RPMI8226 (cell line): ENCODE results near the gene FARSA.
"Not testable (repeated sequence)": the region's sequence is repeated elsewhere in the genome, so short reads cannot be mapped to it uniquely, and the experiment has no call there.

Experiments
- DNase-seq: peaks from one replicate; pipeline ENCODE4 v3.0.0-alpha.2; 2015

FARSA gene

DNA sequence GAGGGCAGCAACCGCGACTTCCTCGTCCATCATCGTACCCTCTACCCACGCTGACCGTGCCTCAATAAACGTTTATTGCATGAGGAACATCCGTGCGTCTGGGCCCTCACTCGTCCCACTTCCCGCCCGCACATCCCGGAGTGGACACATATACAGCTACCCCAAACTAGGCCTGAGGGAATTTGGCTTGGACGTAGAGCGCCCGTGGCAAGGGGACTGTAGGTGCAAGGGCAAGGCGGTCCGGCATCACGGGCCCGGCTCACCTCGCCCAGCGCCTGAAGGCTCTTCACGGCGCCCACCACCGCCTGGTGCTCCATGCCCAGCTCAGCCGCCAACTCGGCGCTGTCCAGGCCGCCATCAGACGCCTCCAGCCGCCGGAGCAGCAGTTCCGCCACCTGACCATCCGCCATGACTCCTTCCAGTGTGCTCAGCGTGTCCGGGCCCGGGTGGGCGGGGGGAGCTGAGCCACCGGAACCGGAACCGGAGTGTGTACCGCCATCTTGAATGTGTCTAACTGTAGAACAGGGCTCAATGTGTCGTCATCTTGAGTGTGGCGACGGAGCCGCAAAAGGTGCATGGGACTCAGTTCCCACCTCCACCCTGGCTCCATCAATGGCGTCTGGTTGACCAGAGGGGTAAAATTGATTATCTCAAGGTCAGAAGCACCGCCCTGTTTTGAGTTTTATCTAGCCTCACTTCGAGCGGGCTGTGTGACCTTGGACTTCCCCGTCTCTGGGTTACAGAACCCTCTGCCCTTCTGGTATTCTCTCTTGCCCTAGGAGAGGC is at the start of gene FARSA:
FARSA (minus strand) TSS at position 425 of the 786 bp plus-strand sequence; CDS start at position 410, 15 bp downstream.
- peak; percentile 94 for DNase-seq

- no peak for DNase-seq
Observed at GRCh38 chr19:12983091-12983490, 49.6 kb upstream of the FARSA start.

GRCh38 chr19:12982648-12983047 is 49.1 kb upstream of the FARSA start:
- no peak for DNase-seq

- no peak for DNase-seq
Observed at GRCh38 chr19:12979974-12980373, 46.5 kb upstream of the FARSA start.

DNA sequence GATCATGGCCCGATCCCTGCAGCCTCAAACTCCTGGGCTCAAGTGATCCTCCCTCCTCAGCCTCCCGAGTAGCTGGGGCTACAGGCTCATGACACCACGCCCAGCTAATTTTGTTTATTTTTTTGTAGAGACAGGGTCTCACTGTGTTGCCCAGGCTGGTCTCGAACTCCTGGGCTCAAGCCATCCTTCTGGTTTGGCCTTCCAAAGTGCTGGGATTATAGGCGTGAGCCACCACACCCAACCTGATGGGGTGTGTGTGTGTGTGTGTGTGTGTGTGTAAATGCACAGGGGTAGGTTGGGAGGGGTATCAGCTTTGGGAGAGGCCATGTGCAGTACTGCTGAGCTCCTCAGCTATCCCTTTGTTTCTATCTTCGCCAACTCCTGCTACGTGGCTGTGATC is 42.6 kb upstream of the FARSA start:
- DNase-seq = not testable (repeated sequence)

DNA sequence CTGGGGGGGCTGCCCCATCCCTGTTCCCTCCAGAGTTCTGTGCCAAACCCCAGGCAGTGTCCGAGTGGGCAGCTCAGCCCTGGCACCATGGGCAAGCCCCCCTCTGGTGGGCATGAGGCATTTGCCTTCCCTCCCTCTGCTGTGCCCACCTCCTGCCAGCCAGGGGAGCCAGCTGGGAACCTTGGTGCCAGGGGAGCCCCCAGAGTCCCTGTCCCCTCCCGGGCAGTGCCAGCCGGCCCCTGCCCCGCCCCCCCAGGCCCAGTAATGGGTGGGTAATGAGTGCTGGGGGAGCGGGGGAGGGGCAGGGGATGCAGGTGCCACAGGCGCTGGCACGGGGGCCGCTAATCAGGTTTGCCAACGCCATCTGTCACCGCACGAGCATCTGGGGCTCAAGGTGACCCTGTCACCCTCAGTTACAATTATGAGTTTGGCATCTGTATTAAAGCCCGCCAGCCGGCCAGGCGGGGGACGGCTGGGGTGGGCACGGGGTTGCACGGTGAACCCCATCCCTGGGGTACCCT is 41.8 kb upstream of the FARSA start:
- DNase-seq = no peak

GRCh38 chr19:12974301-12975220 is 41.0 kb upstream of the FARSA start:
- peak; percentile 53 for DNase-seq

GRCh38 chr19:12973236-12973635 is 39.7 kb upstream of the FARSA start:
- no peak for DNase-seq

DNA sequence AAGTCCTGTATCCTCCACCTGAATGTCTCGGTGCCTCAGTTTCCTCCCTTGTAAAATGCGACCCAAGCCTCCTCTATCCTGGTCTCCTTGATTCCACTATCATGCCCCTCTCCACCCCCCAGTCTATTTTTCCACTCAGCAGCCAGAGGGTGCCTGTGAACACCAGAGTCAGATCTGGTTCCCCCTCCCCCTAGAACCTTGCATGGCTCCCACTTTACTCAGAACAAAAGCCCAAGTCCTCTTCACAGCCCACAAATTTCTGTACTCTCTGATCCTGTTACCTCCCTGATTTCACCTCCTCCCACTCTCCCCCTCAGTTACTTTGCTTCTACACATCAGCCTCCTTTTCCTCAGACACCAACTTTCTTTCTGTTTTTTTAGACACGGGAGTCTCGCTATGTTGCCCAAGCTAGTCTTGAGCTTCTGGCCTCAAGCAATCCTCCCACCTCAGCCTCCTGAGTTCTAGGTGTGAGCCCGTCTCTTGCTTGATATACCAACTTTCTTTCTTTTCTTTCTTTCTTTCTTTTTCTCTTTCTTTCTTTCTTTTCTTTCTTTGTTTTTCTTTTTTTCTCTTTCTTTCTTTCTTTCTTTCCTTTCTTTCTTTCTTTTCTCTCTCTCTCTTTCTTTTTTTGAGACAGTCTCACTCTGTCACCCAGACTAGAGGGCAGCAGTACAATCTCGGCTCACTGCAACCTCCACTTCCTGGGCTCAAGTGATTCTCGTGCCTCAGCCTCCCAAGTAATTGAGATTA is 36.7 kb upstream of the FARSA start:
- no peak for DNase-seq

GRCh38 chr19:12969292-12969988 is 35.9 kb upstream of the FARSA start, which contains the start of gene DAND5:
Gene DAND5 (plus strand): TSS chr19:12969576. CDS start chr19:12969661, 85 bp downstream.
- DNase-seq = peak; percentile 60

DNA sequence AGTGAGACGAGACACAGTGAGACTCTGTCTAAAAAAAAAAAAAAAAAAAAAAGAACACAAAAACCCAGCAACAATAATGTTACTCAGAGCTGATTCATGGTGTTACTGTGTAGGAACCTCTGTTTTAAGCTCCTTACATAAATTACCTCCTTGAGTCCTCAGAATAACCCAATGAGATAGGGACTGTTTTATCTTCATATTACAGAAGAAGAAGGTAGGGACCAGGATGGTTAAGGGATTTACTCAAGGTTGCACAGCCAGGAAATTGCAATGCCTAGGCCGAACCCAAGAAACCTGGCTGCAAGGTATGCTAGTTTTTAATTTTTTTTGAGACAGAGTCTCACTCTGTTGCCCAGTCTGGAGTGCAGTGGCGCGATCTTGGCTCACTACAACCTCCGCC is 34.4 kb upstream of the FARSA start:
- no peak for DNase-seq

DNA sequence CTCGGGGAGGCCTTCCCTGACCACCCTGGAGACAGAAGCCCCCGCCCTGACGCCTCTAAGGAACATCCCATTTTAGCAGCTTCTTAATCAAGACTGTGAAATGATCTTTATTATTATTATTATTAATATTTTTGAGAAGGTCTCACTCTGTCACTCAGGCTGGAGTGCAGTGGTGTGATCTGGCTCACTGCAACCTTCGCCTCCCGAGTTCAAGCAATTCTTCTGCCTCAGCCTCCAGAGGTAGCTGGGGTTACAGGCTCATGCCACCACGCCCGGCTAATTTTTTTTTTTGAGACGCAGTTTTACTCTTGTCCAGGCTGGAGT is 32.3 kb upstream of the FARSA start:
- DNase-seq = no peak

DNA sequence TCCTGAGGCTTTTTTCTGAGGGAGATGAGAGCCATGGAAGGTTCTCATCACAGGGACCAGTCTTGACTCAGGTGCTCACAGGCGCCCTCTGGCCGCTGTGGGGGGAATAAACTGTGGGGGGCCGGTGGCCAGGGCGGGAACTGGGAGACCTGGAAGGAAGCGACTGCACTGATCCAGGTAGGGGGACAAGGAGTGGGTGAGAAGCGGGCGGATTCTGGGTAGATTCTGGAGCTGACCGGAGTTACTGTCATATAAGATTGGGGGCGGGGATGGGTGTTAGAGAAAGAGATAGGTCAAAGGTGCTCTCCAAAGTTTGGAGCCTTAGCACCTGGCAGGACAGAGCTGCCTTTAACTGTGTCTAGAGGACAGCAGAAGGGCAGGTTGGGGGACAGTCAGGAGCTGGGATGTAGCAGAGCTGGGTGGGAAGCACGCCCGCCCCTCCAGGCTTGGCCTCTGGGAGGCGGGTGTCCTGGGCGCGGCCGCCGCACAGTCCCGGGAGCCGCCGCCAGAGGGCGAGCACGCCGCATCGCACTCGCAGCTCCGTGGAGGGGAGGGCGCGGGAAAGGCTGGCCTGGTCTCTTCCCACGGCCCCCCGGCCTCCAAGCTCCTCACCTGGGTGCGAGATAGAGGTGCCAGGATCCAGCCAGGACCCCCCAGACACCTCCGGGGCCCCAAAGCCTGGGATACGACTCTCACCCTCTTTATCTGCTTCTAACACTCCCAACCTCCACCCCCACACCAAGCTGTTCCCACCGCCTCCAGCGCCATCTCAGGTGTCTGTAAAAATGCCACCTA is 31.7 kb upstream of the FARSA start:
- peak; percentile 81 for DNase-seq

DNA sequence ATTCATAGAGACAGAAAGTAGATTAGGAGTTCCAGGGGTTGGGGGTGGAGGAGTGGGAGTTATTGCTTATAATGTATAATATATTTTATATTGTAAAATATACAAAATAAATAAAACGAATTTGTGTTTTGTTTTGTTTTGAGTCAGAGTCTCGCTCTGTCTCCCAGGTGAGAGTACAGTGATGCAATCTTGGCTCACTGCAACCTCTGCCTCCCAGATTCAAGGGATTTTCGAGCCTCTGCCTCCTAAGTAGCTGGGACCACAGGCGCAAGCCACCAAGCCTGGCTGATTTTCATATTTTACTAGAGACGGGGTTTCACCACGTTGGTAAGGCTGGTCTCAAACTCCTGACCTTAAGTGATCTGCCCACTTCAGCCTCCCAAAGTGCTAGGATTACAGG is 26.0 kb upstream of the FARSA start:
- DNase-seq = no peak

DNA sequence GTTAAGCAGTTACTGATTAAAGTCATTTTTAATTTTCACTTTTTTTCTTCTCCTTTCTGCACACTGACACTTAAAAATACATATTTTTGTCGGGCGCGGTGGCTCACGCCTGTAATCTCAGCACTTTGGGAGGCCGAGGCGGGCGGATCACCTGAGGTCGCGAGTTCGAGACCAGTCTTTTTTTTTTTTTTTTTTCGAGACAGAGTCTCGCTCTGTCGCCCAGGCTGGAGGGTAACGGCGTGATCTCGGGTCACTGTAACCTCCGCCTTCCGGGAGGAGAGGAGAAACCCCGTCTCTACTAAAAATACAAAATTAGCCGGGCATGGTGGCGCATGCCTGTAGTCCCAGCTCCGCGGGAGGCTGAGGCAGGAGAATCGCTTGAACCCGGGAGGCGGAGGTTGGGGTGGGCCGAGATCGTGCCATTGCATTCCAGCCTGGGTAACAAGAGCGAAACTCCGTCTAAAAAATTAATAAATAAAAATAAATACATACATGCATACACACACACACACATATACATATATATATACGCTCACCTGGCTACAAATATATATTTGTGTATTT is 24.0 kb upstream of the FARSA start:
- DNase-seq = not testable (repeated sequence)

DNA sequence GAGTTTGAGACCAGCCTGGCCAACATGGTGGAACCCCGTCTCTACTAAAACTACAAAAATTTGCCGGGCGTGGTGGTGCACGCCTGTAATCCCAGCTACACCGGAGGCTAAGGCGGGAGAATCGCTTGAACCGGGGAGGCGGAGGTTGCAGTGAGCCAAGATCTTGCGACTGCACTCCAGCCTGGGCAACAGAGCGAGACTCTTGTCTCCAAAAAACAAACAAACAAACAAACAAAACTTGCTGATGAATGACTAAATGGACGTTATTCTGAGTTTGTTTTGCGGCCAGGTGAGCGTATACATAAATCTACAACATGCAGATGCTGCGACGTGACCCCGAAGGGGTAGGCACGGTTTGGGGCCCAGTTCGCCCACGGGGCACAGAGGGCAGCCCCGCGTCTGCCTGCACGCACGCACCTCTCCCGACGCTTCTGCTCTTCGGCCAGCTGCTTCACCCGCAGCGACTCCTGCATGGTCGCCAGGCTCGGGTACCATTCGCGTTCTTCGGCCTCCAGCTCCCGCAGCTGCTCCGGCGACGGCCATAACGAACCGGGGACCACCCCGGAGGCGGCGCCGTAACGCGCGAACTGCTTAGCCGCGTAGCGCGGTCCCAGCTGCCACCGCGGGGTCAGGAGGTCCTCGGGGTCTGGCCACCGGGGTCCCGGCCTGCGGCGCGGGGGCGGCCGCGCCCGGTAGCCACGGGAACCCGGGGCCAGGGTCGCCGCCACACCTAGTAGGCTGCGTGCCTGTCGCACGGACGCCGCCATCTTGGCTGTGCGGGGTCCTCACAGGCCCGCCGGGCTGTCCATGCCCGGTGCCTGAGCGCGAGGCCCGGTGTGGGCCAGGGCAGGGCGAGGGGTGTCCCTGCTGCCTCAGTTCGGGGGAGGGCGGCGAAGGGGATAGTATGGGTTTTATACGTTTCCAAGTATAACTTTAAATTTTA is 23.2 kb upstream of the FARSA start, which contains the start of gene GADD45GIP1:
GADD45GIP1 (minus strand) TSS at position 778 of the 943 bp plus-strand sequence; CDS start at position 767, 11 bp downstream.
- DNase-seq = peak; percentile 90

DNA sequence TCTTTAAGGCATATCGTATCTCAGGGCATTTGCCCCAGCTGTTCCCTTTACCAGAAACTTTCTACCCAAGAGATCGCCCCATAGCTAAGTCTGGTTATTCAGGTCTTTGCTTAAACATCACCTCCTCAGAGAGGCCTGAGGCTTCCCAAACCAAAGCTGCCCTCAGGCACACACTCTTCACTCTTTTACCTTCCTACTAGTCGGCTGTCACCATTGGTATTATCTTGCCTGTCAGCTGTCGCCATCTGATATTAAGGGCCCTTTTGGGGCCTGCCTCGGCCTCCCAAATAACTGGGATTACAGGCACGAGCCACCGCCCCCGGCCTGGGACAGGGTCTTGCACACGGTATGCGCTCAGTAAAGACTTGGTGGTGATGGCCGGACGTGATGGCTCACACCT is 22.5 kb upstream of the FARSA start:
- no peak for DNase-seq

DNA sequence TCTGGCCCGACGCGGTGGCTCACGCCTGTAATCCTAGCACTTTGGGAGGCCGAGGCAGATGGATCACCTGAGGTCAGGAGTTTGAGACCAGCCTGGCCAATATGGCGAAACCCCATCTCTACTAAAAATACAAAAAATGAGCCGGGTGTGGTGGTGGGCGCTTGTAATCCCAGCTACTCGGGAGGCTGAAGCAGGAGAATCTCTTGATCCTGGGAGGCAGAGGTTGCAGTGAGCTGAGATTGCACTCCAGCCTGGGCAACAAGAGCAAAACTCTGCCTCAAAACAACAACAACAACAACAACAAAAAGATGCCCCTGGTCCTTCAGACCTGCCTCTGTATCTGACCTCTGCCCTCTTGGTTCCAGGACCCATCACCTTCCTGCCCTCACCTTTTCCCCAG is 22.1 kb upstream of the FARSA start:
- DNase-seq = not testable (repeated sequence)

DNA sequence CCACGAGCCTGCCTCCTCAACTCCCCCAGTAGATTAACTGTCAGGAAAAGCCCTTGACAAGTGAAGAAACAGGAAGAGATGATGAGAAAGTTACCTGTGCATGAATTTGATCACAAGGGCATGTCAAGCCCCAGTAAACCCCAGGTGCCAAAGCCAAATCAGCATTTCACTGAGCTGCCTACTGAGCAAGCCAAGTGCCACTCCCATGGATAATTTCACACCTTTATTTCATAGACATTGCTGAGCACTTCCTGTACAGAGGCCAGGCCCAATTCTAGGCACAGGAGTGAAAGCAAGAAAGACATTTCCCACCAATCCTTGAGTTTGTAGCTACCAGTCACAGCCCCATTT is 21.1 kb upstream of the FARSA start:
- DNase-seq = peak; percentile 44
